Measurements from ENCODE around the gene MTARC2.

MTARC2 gene

GRCh38 chr1:220833436-220833835 is 85.3 kb downstream of the MTARC2 start:
- DNase-seq = no peak
